HG02840 (cell line): ENCODE data around the gene BCCIP.

Experiments used
- ATAC-seq: cut with Tn5 transposase; IDR thresholded peaks from one replicate; pipeline ENCODE4 v1.9.1; 2021; ENCODE audit warnings: mild to moderate bottlenecking, moderate library complexity, moderate number of reproducible peaks; ENCODE audit not compliant: unreplicated experiment, low FRiP score

The BCCIP gene

DNA sequence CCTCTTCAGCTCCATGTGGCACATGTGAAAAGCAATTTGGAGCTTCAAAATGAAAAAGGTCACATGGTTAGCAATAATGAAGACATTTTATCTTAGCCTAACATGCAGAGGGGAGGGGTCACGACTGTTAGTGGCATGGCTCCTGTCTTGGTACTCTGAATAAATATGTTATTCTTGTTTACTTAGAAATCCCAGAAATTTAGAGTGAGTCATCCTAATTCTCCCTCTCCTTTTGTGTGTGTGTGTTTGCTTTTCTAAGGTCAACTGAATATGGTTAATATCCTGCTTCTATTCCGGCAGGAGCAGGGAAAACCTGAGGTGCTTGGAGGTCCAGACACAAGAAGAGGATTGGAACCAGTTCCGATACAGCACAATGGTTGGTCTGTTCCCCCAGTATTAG is 17.6 kb downstream of the BCCIP start:
- ATAC-seq = no peak

DNA sequence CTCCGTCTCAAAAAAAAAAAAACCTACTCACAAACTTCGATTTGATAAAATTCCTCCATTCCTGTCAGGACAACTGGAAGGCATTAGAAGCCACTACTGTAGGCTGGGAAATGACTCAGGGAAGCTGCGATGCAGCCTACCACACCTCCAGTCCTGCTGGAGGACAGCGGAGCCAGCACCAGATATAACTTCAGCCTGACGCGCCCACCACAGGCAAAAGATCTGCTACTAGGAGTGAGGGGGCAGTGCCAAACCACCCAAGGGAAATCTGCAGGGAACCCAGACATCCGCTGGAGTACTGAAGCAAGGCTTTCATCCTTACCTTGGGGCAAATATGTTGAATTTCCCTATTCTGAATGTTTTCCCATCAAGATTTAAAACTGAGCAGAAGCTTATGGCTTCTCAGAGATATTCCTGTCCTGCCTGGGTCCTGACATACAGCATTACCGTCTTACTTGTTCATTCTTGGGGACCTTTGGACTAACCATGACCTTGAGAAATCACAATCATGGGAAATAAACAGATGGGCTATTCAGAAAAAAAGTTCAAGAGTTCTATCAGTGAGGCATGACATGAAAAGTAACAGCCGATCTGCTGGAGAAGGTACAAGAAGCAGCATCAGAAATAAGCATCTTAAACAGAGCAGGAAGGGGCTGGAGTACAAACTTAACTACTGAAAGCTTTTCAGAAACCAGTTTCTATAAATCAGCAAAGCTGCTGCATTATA is 20.4 kb downstream of the BCCIP start:
- ATAC-seq = no peak

DNA sequence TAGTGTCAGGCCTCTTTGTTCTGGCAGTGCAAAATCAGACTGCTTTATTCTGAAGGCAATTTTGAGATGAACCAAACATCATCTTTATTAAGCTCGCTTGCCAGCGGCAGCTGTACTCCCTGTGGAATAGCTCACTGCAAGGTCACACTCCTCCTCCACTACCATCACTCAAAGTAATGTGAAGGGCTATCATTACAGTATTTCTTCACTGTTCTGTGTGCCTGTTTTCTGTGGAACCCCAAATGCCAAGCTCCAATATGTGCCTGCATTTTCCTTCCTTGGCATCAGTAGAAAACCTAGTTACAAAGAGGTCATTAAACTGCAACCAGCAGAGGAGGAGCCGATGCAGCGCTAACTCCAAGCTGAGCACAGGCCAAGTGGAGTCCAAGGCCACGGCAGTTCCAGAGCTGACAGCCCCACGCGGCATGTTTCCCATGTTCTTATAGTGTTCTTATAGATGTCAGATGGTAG is 21.4 kb downstream of the BCCIP start:
- no peak for ATAC-seq

DNA sequence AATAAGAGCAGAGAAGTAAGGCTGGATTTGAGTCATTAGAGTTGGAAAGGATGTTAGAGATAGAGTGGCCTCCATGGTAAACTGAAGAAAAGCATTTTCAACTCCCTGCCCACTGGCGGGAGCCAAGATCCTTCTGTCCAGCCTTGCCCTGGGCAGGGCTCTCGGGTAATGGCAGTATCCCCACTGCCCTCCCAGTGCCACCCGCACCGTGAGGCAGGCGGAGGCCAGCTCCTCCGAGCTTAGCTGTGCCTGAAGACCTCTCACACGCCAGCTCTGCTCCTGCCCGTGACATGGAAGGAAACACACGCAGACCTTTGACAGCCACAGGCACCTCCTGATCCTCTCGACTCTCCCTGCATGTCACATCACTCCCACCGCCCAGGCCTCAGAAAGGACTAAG is 22.3 kb downstream of the BCCIP start:
- ATAC-seq = no peak

DNA sequence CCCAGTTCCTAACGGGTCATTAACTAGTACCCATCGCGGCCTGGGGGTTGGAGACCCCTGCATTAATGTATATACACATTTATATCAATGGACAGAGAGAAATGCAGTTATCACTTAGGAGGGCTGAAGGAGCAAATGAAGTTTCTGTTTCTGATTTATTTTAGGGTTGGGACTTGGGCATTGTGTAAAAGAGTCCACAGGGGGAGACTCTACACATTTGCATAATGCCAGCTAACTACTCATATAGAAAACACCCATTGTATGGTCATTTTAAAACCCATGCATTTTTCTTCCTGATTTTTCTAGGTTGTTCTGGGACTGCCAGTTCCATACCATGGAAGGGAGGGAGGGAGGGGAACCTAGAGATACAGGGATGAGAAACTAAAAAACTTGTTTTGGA is 23.5 kb downstream of the BCCIP start:
- no peak for ATAC-seq

DNA sequence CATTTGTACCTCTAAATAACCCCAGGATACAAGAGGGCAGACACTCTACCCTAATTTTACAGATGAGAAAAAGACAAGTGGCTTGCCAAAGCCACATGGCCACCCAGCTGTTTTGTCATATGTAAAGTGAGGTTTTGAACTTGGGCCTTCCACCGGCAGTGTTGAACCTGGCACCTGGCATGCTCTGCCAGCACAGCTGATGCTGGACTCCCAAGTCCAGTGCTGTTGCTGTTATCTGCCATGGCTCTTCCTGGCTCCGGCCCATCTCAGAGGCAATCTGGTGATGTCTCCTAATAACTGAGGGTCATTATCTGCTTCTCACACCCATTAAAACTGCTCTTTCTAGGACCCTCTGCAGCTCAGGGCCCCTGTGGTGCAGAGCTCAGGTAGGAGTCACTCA is 25.0 kb downstream of the BCCIP start:
- ATAC-seq = no peak

DNA sequence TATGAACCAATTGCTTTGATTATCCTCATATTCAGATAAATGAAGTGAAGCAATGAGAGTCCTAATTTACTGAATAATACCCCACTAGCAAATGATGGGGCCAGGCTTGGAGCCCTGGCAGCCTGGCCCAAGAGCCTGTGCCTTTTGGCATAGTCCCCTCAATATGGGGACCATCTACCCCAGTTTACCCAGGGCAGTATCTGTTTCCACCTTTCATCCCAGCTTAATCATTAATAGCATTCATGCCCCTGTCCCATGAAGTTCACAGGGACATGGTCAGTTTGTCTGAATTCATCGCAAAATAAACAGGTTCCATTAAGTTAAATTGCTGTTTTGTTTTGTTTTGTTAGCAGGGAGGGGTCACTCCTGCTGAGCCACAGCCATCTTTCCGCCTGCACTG is 25.5 kb downstream of the BCCIP start:
- no peak for ATAC-seq

DNA sequence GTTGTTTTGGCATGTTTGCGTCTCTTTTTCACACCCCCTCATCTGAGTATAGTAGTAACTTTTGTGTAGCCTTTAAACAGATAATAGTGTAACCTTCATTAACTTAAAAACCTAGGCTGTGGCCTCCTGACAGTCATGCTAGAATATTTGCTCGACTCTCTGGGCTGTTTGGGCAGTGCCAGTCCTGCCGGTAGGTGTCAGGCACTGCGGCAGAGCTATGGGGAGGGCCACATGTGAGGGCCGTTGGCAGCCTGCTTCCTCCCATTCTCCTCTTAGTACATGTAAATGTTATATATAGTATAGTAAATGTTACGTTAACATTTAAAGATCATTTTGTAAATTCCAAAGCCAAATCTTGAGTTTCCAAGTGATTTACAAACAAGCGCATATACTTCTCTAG is 26.1 kb downstream of the BCCIP start:
- ATAC-seq = no peak

DNA sequence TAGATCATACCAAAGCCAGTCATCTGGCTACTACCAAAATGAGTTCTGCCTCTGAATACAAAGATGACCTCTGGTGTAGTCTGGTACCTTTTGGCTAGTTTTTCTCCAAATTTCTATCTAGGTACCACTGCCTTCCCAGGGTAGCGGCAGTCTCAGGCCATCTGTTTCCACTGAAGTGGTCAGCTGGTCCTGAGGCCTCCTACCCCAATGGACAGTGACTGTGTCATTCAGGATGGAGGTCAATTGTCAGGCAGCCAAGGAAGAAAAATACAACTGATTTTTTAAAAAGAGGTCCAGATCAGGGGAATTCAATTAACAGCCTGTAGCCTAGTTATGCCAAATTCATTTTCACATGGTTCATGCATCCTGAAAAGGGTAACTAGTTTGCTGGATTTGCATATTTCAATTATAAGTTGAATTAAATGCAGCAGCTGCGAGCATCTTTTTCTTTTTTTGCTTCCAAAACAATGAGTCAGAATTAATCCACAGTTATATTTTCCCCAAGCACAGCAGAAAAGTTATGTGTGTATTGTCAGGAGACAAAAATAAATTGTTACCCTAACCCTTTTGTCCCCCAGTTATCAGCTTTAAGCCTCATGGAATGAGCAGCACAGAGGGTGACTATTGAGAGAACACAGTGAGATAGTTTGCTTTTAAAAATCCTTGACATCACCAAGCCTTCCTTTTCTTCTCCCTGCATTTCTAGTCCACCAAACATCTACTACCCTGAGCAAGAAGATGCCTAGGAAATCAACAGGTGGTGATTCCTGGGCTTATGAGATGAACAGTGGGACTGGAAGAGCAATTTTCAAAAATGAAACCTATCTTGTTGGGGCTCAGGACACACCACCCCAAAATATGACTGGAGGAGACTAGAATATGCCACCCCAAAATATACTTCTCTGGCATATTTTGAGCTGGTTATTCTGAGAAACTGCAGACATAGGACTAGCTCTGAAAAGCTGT is 27.7 kb downstream of the BCCIP start:
- ATAC-seq = no peak

DNA sequence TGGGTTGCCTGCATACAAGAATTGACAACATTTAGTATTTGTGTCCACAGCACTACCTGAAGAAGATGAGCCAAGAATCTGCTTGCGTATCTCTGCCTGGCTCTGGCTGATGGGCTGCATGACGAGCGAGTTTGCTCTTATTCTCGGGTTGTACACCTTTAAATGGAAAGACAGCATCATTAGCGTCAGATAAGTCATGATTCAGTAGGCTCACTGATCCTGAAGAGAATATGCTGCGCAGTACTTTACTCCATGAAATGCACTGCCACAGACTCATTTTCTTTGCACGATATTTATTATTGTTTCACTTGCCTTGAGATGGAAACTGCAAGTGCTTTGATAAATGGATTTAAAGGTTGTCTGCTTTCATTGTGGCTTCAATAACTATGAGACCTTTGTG is 29.1 kb downstream of the BCCIP start:
- ATAC-seq = no peak

DNA sequence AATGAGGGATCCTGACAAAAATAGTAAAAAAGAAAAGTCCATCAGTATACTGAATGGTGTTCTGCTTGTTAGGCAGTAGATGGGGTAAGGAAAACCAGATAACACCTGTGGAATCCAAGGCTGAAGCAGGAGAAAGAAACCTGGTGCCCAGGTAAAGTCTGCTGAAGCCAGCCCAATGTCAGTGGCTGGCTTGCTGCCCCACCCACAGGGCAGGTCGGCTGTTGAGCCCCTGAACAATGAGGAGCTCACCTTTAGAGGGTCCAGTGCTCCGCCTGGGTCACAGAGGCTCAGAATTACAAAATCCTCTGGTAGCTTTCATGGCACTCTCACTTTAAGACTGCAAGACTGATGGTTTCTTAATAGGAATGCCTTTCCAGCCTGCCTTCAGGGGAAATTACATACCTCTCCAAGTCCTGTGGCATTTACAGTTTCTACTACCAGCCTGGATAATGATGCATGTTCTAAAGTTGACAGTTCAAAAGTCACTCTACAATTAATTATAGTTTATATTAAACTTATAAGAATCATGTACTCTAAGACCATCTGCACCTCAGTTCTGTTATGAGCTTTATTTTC is 33.9 kb downstream of the BCCIP start:
- no peak for ATAC-seq

DNA sequence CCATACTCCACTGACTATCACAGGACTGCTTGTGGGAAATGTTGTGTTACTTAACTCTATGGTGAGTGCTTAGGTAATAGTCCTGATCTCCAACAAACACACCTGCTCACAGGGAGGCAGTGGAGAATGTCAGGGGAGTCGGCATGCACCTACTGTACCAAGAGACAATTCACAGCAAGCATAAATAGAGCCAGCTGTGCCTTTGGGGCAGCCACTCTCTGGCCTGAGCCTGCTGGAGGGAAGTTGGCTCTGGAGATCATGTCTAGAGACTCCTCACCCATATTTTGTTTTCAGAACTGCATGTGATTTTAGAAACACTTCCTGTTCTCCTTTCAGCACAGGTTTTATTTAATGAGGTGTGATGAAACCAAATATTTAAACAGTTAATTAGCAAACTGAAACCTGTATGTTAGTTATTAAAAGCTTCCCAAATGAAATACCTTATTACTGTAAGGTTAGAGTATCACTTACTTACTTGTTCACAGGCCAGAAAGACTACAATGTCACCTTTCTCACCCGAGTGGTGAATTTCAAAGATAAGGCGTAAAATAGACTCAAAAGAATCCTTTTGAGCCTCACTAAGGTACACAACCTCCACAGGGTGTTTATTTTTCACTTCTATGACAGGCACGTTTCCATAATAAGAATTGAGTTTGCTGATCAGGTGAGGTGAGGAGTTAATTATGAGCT is 35.9 kb downstream of the BCCIP start:
- ATAC-seq = no peak

DNA sequence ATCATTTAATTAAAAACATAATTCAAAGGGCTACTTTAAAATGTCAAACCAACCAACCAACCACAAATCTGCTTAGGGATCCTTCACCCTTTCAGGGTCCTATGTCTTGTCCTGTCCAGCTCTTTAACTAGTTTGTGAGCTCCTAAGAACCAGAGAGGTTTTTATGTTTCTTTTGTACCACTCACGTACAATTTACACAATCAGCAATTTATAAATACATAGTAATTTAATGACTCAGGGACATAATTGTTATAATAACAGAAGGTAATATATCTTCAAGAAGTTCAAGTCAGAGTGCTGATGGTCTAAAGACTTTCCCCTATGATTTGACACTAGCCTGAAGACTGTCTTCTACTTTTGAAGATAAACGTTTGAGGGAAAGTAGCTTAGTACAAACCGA is 41.8 kb downstream of the BCCIP start:
- ATAC-seq = no peak

DNA sequence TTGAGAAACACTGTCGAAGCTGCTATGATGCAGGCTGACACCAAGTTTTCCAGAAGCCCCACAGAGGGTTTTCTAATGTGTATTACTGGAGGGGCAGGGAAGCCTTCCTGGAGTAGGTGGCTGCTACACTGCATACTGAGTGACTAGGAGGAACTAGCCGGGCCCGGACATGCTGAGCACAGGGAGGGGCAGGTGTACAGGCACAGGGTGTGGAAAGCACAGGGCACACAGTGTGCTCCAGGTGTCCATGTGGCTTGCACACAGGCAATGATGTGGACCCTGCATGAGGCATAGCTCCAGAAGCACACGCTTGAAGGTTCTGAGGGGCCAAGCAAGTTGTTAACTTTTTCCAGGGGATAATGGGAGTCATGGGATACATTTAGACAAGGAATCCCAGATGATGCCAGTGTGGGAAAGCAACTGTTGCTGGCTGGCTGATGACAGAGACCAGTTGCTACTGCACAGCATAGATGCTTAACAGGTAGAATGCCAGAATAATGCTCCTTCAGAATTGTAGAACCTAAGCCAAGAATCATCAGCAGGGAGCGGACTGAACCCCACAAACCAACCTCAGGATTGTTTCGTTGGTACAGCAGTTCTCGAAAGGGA is 43.2 kb downstream of the BCCIP start:
- no peak for ATAC-seq

DNA sequence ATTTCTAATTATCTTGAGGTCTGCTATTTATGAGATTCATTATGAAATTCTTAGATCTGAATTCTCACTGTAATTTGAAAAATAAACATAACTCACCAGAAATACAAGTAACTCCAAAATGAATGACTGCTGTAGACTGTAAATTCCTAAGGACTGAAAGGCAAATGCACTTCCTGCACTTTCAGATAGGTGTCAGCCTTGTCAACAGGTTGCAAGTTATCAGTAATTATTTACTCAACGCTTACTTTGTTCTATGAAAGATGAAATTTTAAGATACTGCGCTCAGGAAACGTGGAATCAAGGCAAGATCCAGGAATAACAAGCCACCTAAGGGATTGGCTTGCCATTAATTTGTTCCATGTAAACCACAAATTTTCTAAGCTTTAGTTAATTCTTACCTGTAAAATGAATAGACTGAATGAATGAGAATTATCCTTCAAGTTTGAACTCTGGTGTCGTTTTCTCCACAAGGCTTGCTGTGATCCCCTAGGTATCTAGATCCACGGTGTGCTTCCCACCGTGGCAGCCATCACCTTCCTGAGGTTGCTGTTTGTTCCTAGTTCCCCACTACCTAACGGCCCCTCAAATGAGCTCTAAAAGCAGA is 45.1 kb downstream of the BCCIP start:
- no peak for ATAC-seq

DNA sequence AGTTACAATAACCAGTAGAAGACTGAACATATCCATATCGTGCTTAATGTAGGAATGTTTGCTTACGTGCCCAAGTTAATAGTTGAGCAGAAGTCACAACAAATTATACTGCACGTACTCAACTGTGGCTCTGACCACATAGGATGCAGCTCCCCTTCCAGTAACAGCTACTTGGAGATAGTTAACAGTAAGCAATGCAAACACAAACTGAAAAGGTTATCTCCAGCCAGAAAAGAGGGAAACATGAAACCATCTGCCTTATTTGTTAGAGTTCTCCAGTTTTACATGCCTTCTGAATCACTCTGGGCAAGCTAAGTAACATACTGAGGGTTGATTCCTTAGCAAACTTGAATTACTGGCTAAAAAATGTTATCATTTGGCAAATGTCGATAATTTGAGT is 48.0 kb downstream of the BCCIP start:
- ATAC-seq = no peak

DNA sequence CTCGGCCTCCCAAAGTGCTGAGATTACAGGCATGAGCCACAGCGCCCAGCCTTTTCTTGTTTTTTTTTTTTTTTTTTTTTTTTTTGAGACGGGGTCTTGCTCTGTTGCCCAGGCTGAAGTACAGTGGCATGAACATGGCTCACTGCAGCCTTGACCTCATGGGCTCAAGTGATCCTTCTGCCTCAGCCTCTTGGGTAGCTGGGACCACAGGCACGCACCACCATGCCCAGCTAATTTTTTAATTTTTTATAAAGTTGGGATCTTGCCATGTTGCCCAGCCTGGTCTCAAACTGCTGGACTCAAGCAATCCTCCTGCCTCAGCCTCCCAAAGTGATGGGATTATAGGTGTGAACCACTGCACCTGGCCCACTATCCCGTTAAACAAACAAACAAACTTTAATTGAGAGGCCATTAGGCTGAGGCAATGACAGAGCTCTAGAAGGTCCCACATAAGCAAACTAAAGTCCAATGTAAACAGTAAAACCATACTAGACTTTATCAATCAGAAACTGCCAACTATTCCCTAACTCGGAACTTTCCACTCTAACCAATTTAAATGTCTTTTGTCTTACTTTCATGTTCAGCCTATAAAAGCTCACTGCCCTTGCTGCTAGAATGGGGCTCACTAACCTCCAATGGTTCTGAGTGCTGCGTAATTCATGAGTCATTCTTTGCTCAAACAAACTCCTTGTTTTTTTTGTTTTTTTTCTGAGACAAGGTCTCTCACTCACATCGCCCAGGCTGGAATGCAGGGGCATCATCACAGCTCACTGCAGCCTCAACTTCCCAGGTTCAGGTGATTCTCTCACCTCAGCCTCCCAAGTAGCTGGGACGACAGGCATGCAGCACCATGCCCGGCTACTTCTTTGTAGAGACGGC is 55.9 kb downstream of the BCCIP start:
- ATAC-seq = no peak

DNA sequence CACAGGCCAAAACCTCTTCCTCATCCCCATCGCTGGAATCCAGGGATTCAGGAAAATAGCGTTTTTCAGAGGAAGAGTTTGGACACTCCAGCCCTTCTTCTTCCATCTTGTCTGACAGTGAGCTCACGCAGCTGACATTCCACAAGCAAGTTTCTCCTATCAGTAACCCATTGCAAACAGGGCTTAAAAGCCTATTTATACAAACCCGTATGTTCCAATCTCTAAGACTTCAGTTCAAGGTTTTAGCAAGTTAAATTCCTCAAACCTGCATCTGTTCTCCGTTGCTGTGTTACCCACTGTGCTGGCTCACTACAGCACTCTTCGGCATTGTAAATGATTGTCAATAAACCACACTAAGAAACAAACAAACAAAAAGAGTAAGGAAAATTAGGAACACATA is 57.4 kb downstream of the BCCIP start:
- no peak for ATAC-seq

DNA sequence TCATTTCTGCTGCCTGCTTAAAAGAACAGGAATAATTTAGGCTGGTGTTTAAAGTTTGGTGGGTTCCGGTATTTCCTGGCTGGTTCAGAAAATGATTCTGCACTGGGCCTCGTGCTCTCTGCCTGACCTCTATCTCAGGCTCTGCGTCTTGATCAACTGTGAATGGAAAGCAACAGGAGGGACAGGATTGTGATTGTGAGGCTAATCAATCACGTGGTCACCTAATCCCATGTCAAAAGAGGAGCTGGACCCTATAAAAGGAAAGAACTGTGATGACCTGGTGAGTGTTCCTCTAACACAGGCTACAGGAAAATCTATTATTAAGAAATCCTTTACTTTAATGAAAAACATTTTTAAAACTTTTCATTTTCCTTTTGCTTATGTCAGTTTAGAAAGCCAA is 57.8 kb downstream of the BCCIP start, which contains the start of gene DHX32:
DHX32 (minus strand) TSS at position 101 of the 400 bp plus-strand sequence. CDS start 468 bp downstream, outside the sequence.
- no peak for ATAC-seq
